ENCODE results near the gene RAVER2. TPM values are rescaled to one million over a fixed set of nuclear protein-coding genes. Genes with fewer than 3 reads are reported as not detected.

The RAVER2 gene
- total and polyA plus RNA-seq, 2 donors (not counting 3 experiments of a cell fraction or from before 2014, with no cell fraction given): 6.0 to 13.9 TPM

GRCh38 chr1:64850846-64851245 lies 106.0 kb downstream of the RAVER2 start:
- Histone ChIP-seq H3K9ac (replicated peaks; ENCODE audit: extremely low read depth, insufficient read depth, low read length) (no peak overlapping the region), H4K20me1 (replicated peaks; ENCODE audit: control insufficient read depth, extremely low read depth, insufficient read depth, low read length) (no peaks in the 10 kb centered on the region), H3K9me3 (replicated peaks; ENCODE audit: control insufficient read depth, insufficient read depth, low read length) (no peaks in the 10 kb centered on the region), H3K4me3 (replicated peaks in 1 of 3; ENCODE audit: insufficient read depth in 1 of 3, low read depth in 1 of 3, low read length in 3 of 3) (no peak overlapping the region), H3K27me3 (ENCODE audit: control insufficient read depth in 2 of 2, insufficient read depth in 2 of 2, low read length in 2 of 2) (no peaks in the 10 kb centered on the region), H3K27ac (ENCODE audit: insufficient read depth, low read depth, low read length) (no peak overlapping the region), H3K36me3 (ENCODE audit: control insufficient read depth in 2 of 2, extremely low read depth in 1 of 2, insufficient read depth in 2 of 2, low read length in 2 of 2) (peaks cover 8 to 54% of the 10 kb centered on the region in 2 experiments), H2AFZ (ENCODE audit: low read depth, low read length) (no peak overlapping the region), H3K9me1 (replicated peaks; ENCODE audit: control insufficient read depth, extremely low read depth, insufficient read depth, low read length) (no peaks in the 10 kb centered on the region), H3K4me1 (ENCODE audit: control insufficient read depth, extremely low read depth, insufficient read depth, low read length) (peaks cover 3% of the 10 kb centered on the region), H3K4me2 (ENCODE audit: insufficient read depth, low read length) (no peak overlapping the region), H3K79me2 (ENCODE audit: control insufficient read depth, insufficient read depth, low read length) (no peaks in the 10 kb centered on the region)
- CTCF ChIA-PET: interaction anchor here (0.6 to 1.5 kb wide), 3 partner anchors 67 to 320 kb away, joined by 3 to 4 read pairs (median 3); no protein-coding TSS in a partner anchor
- intact Hi-C loops (cut with micrococcal nuclease): no loop called here
- POLR2A ChIA-PET: no interaction called here
- DNase-seq (ENCODE audit: low read depth, low spot score) (no peak), FAIRE-seq (no peak)
- no peak for TF ChIP-seq MAX (IDR thresholded peaks at IDR 0.05; ENCODE audit: insufficient read depth, insufficient read length)
- TF ChIP-seq JUN (IDR thresholded peaks at IDR 0.05; ENCODE audit: borderline replicate concordance, insufficient read depth, insufficient read length, low read depth): no peak
- no peak for TF ChIP-seq POLR2A (IDR thresholded peaks at IDR 0.05; ENCODE audit: low read depth, low read length)
- no peak for TF ChIP-seq GATA2 (IDR thresholded peaks at IDR 0.05; ENCODE audit: insufficient read depth, insufficient read length, low read depth, low read length)
- no peak for TF ChIP-seq FOS (IDR thresholded peaks at IDR 0.05; ENCODE audit: borderline replicate concordance, insufficient read depth, low read length)
- TF ChIP-seq EZH2 (IDR thresholded peaks at IDR 0.05; ENCODE audit: borderline replicate concordance, low read depth, low read length, severe bottlenecking): no peak
- TF ChIP-seq MYC (IDR thresholded peaks at IDR 0.05; ENCODE audit: low read depth, low read length): no peak
- TF ChIP-seq CTCF (IDR thresholded peaks at IDR 0.05; ENCODE audit: extremely low read depth in 1 of 2, insufficient read depth in 1 of 2, low read depth in 1 of 2, low read length in 2 of 2): no peak
- no peak for TF ChIP-seq POLR2AphosphoS5 (IDR thresholded peaks at IDR 0.05; ENCODE audit: insufficient read depth, low read depth, low read length)
- dilution Hi-C loops (cut with MboI; ENCODE audit: extremely low pct_ligation_motif_present, low sequenced_read_pairs): no loop called here
- no TSS peak for BruUV-seq (replicated peaks)
